KMS-11 (cell line): Measurements from ENCODE around the gene SYT15.

Source experiments
- H2AFZ ChIP-seq: fragments of 200-600 bp; sonication (generic); 2 replicates; pipeline ENCODE4 v1.6.1; 2016; ENCODE audit warnings: antibody characterized with exemption, mixed run types, low read depth
- H3K27ac ChIP-seq: fragments of 200-600 bp; sonication (generic); 2 replicates; pipeline ENCODE4 v1.6.1; 2016; ENCODE audit warnings: mild to moderate bottlenecking, mixed run types
- H3K27me3 ChIP-seq: fragments of 200-600 bp; sonication (generic); 2 replicates; pipeline ENCODE4 v1.6.1; 2017; ENCODE audit warnings: mild to moderate bottlenecking, low read depth, mixed run types, moderate library complexity; ENCODE audit not compliant: insufficient read depth
- H3K36me3 ChIP-seq: fragments of 200-600 bp; sonication (generic); 2 replicates; pipeline ENCODE4 v1.6.1; 2017; ENCODE audit warnings: mild to moderate bottlenecking, mixed run types; ENCODE audit not compliant: insufficient read depth
- H3K4me1 ChIP-seq: fragments of 200-600 bp; sonication (generic); 2 replicates; pipeline ENCODE4 v1.6.1; 2016; ENCODE audit warnings: mild to moderate bottlenecking, low read depth, mixed run types; ENCODE audit not compliant: poor library complexity, severe bottlenecking
- H3K4me2 ChIP-seq: fragments of 200-600 bp; sonication (generic); 2 replicates; pipeline ENCODE4 v1.7.0; 2016; ENCODE audit warnings: mild to moderate bottlenecking, mixed run types
- H3K4me3 ChIP-seq: fragments of 200-600 bp; sonication (generic); IDR thresholded peaks from 2 replicates; pipeline ENCODE4 v1.6.1; 2017; ENCODE audit warnings: low read depth, low read length, mixed read lengths; ENCODE audit not compliant: insufficient read depth
- H3K79me2 ChIP-seq: fragments of 200-600 bp; sonication (generic); 2 replicates; pipeline ENCODE4 v1.6.1; 2016; ENCODE audit warnings: low read depth, mixed run types; ENCODE audit not compliant: insufficient read depth
- H3K9ac ChIP-seq: fragments of 200-600 bp; sonication (generic); 2 replicates; pipeline ENCODE4 v1.6.1; 2016; ENCODE audit warnings: mild to moderate bottlenecking, mixed run types
- H4K20me1 ChIP-seq: fragments of 200-600 bp; sonication (generic); 2 replicates; pipeline ENCODE4 v1.6.1; 2016; ENCODE audit warnings: mild to moderate bottlenecking, mixed run types; ENCODE audit not compliant: insufficient read depth
- TF ChIP-seq, protein P1 (sequence below): fragments of 200-600 bp; sonication (generic); conservative IDR thresholded peaks from 2 replicates; pipeline ENCODE4 v1.6.1; 2017; ENCODE audit warnings: low read depth, mild to moderate bottlenecking, antibody characterized with exemption, low read length, moderate library complexity, mixed read lengths

The SYT15 gene

DNA sequence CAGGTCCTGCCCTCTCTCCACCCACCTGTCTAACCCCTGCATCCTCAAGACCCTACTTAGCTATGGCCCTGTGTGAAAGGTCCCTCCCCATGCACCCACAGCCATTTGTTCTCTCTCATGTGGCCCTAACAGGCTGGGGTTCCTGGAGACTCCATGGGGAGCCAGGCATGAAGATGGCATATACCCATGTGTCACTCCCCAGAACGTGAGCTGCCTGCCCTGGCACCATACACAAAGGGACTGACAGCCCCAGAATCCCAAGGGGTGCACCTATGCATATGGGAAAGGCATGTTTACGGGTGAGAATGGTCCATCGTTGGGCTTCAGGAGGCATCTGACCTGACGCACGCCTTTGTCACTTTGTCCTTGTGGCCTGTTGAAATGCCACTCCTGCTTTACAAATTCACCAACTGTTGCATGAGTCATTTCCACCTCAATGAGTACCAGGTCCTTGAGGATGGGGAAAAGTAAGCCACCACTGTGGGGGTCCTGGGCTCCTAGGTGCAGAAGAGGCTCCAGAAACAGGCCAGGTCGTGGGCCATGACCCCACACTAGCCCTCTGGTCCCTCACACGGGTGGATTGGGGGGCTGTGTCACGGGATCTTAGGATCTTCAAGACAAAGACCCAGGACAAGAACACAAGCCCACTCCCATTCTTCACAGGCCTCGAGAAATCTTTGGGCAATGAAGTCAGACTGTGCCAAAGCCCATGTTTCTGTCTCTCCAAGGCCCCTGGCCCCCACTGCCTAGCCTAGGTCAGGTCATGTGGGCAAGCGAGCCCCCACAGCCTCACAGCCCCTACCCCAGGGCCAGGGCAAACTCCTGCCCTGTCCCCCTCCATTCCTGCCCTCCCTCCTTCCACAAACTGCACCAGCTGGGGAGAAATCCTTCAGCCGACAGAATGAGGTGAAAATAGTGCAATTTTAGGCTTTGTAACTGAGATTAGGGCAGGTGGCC lies 31.1 kb upstream of the SYT15 start:
- Histone ChIP-seq H3K4me3 (no peak overlapping the region), H3K27me3 (no peaks in the 10 kb centered on the region), H3K4me2 (no peak overlapping the region), H3K36me3 (no peaks in the 10 kb centered on the region), H3K27ac (no peak overlapping the region), H3K79me2 (no peaks in the 10 kb centered on the region), H3K9ac (no peak overlapping the region), H4K20me1 (no peaks in the 10 kb centered on the region), H2AFZ (no peak overlapping the region), H3K4me1 (no peaks in the 10 kb centered on the region)
- TF ChIP-seq, protein P1, sequence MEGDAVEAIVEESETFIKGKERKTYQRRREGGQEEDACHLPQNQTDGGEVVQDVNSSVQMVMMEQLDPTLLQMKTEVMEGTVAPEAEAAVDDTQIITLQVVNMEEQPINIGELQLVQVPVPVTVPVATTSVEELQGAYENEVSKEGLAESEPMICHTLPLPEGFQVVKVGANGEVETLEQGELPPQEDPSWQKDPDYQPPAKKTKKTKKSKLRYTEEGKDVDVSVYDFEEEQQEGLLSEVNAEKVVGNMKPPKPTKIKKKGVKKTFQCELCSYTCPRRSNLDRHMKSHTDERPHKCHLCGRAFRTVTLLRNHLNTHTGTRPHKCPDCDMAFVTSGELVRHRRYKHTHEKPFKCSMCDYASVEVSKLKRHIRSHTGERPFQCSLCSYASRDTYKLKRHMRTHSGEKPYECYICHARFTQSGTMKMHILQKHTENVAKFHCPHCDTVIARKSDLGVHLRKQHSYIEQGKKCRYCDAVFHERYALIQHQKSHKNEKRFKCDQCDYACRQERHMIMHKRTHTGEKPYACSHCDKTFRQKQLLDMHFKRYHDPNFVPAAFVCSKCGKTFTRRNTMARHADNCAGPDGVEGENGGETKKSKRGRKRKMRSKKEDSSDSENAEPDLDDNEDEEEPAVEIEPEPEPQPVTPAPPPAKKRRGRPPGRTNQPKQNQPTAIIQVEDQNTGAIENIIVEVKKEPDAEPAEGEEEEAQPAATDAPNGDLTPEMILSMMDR, result no peak

GRCh38 chr10:46548498-46549090 lies 30.3 kb upstream of the SYT15 start:
- no peaks in the 10 kb centered on the region for H3K79me2 ChIP-seq
- no peak overlapping the region for H3K9ac ChIP-seq
- H4K20me1 ChIP-seq, result no peaks in the 10 kb centered on the region
- H3K4me3 ChIP-seq, result no peak overlapping the region
- no peak overlapping the region for H3K27ac ChIP-seq
- no peak overlapping the region for H2AFZ ChIP-seq
- no peaks in the 10 kb centered on the region for H3K4me1 ChIP-seq
- no peaks in the 10 kb centered on the region for H3K36me3 ChIP-seq
- H3K27me3 ChIP-seq, result no peaks in the 10 kb centered on the region
- H3K4me2 ChIP-seq, result no peak overlapping the region
- TF ChIP-seq, protein P1, result no peak

DNA sequence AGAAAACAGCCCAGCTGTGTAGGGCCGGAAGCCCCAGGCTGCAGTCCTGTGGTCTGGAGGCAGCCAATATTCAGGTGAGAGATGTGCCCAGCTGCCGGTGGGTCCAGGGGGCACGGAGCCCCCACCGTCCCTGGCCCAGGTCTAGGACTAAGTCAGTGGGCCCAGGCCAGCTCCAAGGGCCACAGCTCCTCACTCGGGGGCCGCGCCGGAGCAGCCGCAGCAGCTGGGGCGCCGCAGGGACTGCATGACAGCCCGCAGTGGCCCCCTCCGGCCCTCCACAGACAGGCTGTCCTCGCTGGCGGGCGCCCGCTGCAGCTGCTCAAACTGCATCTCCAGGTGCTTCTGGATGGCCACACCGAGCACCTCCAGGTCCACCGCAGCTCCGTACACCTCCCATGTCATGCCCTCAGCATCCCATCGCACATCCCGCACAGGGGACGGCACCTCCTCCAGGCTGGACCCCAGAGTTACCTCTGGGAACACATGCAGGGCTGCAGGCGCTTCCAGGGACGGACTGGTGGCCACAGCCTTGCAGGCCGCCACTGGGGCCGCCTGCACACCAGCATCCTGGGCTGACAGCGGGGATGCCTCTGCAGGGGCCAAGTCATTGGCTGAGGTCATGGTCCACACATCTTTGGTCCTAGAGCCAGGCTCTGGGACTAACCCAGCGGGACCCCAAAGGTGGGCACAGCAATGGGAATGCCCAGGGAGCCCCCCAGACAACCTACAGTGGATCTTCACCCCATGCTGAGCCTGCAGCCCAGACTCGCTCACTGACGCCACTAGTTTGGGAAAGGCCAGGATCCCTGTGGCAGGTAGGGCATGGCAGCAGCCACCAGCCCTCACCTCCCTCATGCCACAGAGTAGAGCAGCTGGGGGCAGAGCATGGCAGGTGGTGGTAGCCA lies 29.5 kb upstream of the SYT15 start:
- no peak overlapping the region for H2AFZ ChIP-seq
- no peaks in the 10 kb centered on the region for H3K36me3 ChIP-seq
- no peaks in the 10 kb centered on the region for H3K4me1 ChIP-seq
- TF ChIP-seq, protein P1, result no peak
- no peaks in the 10 kb centered on the region for H3K27me3 ChIP-seq
- no peak overlapping the region for H3K27ac ChIP-seq
- no peak overlapping the region for H3K4me3 ChIP-seq
- no peaks in the 10 kb centered on the region for H3K79me2 ChIP-seq
- H3K9ac ChIP-seq, result no peak overlapping the region
- H3K4me2 ChIP-seq, result no peak overlapping the region
- no peaks in the 10 kb centered on the region for H4K20me1 ChIP-seq

DNA sequence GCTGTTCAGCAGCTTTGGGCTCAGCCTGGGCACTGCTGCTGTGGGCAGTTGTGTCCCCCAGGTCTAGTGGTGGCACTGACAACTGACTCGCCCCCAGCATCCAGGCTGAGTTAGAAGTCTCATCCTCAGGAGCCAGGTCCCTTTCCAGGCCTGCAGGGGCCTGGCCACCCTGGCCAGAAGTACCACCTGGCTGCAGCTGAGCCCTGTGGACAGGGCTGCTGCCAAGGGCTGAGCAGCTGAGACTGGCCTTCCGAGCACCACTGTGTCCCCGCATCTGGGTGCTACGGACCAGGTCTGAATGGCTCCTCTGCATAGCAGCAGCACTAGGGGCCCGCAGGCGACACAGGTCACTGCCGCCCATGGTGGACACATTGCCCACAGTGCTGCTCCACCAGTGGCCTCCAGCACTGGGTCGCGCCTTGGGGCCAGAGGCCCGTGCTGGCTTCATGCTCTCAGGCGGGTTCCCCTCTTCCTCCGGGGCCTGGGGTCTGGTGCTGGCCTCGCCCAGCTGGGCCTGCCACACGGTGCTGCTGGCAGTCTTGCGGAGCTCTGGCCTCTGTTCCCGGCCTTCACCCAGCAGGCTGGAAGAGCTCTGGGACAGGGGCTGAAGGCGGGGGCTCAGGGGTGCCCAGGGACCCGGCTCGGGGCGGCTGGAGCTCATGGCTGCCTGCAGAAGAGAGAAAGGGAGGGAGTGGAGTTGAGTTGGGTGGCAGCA lies 28.7 kb upstream of the SYT15 start:
- TF ChIP-seq, protein P1, result no peak
- H3K4me2 ChIP-seq, result no peak overlapping the region
- no peaks in the 10 kb centered on the region for H3K27me3 ChIP-seq
- no peaks in the 10 kb centered on the region for H4K20me1 ChIP-seq
- no peaks in the 10 kb centered on the region for H3K4me1 ChIP-seq
- no peak overlapping the region for H3K9ac ChIP-seq
- no peak overlapping the region for H2AFZ ChIP-seq
- no peak overlapping the region for H3K27ac ChIP-seq
- no peaks in the 10 kb centered on the region for H3K36me3 ChIP-seq
- H3K79me2 ChIP-seq, result no peaks in the 10 kb centered on the region
- H3K4me3 ChIP-seq, result no peak overlapping the region
